DND-41 (cell line): ENCODE data around the gene MED8.

ENCODE experiments used
- CTCF ChIP-seq: IDR thresholded peaks from 2 replicates; pipeline ENCODE4 v1.5.1; 2012; ENCODE audit warnings: borderline replicate concordance, low read length, moderate library complexity, mild to moderate bottlenecking; ENCODE audit not compliant: poor library complexity, severe bottlenecking; ENCODE audit errors: extremely low read depth
- EZH2 ChIP-seq: IDR thresholded peaks from 3 replicates; pipeline ENCODE4 v1.6.1; 2012; ENCODE audit warnings: borderline replicate concordance, low read depth, mild to moderate bottlenecking, moderate library complexity, low read length, inconsistent platforms; ENCODE audit not compliant: severe bottlenecking

GRCh38 chr1:43430831-43431230 is 41.2 kb upstream of the MED8 start:
- no peak for TF ChIP-seq CTCF
- no peak for TF ChIP-seq EZH2
